T-helper 2 cell (primary cell): ENCODE results near the gene ARHGAP28.

Source experiments
- DNase-seq, 5 experiments: peaks; one replicate each; pipeline versions ENCODE4 v3.0.0 to v3.0.0-alpha.2; 2012 to 2022

The ARHGAP28 gene

DNA sequence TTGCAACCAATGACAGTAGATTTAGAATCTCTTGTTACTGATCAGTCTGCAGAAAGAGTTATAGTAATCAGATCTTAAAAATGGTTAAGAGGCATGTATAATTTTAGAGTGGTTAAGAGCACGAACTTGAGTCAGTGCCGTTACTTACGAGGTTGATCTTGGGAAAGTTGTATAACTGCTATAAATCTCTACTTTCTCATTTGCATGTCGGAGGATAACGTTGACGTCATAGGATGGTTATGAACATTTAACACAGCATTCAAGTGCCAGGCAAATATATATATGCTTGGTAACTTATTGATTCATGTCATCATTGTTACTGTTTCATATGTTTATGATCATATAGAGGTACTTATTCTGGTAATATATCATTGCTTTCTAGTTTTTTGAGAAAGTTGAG is 146.2 kb downstream of the ARHGAP28 start:
- no peak for DNase-seq

DNA sequence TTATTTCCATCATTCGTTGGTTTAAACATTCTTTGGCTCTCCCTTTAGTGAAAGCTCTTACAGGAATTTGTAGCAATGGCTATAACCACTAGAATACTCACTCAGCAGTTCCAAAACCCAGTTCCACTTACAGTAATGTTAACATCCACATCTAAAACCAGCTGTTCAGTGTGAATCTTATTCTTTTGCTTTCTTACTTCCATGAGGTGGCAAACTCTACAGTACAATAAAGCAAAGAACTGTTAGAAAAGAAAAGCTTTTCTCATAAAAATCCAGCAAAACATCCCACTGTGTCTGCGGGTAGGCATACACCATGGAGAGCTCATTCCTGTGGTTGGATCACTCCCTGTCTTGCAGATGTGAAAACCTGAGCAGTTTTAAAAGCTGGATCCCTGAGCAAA is 147.1 kb downstream of the ARHGAP28 start:
- no peak for DNase-seq

DNA sequence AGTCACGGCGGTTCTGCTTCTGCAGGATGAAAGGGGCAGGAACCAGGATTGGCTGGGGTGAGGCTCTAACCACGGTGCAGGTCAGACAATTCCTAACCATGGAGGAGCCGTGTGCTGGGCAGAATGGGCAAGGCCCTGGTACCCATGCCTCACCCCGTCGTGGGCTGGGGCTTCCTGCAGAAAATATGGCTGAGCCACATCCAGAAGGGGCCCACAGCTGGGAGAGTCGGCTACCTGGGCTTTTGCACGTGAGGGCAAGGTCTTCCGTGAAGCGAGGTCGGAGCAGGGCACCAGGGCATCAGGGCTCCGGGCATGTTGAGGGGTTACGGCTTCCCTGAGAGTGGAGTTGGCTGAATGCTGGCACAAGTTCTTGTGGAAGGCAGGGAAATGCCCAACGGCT is 147.8 kb downstream of the ARHGAP28 start:
- no peak for DNase-seq

DNA sequence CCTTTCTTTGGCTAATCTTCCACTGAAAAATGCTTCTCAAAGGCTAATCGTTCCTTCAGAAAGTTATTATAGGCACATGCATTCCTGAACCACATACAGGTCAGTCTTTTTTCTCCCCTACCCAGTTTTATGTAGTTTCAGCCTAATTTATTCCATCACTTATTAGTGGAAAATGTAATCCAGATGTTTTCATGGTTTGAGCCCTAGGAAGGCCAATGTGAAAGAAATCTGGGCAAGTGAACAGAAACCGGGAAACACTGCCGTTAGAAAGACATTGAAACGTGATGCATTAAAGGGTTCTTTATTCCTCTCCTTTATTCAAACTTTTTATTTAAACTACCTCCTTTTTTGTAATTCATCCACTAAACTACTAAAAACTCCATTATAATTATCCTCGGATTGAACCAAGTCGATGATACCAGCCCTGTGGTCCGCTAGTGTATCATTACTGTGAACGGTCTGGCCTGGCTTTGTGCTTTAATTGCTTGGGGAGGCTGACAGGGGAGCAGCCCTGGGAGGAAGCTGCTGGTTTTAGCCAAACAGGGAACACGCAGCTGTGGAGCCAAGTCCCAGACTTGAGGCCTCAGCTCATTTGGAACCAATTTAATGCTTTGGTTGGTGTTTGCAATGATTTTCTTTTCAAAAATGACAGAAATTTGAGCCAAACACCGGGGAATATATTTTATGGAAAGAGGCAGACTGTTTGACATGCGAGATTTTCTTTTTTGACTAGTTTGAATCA is 149.2 kb downstream of the ARHGAP28 start:
- no peak for DNase-seq

GRCh38 chr18:6879508-6880195 is 150.1 kb downstream of the ARHGAP28 start:
- DNase-seq: no peak

DNA sequence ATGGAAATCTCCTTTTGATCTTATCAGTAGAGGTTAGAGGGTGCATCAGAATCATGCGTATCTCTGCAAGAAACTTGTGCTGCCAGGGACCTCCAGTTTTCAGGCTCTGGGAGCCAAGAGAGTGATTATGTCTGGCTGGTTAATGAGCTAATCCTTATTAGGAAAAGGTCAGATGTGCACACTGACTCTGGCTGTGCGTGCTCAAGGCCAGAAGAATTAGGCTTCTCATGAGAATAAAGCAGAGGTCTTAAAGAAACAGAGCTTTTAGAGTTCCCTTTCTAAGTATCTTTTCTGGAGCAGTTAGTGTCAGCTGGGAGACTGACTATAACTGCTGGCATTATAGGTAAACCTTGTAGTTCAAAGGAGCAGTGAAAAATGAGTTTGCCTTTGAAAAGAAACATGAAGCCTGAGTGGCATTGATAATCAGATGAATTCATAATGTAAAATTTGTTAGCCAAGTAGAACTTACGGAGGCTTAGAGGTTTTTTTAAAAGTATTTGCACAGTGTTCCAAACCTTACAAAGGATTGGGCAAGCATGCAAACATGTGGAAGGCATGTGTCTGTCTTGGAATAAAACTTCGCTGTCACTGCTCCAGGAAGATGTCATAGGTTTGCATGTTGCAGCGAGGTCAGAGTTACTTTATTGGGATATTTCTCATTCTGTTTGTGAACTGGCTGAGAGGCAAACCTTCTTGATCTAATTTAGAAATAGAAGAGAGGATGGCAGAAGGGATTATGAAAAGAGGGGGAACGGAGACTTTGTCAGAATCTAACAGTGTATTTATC is 151.7 kb downstream of the ARHGAP28 start:
- no peak for DNase-seq

DNA sequence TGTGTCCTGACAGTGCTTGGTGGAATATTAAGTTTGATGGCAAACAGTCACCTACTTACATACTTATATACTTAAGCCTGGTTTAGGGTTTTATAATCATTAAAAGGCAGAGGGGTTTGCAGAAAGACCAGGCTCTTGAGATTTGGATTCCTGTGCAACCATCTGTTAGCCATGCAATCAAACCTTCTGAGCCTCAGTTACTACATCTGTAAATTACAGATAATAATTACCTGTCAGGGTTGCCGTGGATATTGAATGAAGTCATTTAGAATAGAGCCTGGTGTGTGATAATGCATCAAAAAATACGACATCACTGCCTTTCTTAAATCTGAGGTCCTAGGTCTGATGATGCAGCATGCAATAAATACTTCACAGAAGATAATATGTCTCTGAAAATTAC is 152.9 kb downstream of the ARHGAP28 start:
- DNase-seq: no peak

DNA sequence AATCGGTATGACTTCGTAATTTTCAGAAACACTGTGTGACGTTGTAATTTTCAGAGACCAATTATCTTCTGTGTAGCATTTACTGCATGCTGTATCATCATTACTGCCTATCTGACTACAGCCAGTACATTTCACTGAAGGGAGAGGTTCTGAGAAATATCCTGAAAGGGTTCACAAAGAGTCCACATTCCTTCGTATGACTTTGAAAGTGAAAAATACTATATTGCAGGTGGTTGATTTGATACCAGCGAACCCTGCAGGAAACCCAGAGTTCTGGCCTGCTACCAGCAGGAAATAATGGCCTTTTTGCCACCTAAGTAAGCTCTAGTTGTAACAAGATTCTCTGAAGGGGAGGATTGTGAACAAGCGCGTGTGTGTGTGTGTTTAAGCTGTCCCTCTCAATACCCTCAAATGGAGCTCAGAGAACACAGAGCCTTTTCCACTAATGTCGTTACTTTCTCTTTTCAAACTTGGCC is 155.5 kb downstream of the ARHGAP28 start:
- DNase-seq: no peak

GRCh38 chr18:6885992-6886796 is 156.7 kb downstream of the ARHGAP28 start:
- peak in 1 of 5 experiments; percentile 21 for DNase-seq

DNA sequence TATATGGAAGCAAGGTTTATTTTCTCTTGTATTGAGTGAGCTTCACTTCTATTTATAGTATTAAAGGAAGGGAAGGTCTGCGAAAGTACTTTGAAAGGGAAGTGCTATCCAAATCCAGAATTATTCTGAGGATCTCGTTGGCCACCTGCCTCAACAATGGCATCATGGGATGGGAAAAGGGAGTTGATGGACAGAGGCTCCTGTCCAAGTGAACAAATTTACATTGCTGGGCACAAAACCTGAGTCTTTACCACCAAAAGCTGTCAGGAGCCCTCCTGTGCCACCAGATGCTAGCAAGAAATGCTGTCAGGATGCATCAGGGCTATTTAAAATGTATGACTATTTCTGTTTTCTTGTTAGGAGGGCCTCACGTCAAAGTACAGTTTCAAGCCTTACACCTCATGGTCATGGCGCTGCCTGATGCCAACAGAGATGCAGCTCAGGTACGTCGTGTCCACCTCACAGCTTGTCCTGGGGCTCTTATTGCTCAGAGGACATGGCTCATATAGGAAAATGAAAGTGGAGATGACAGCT is 157.3 kb downstream of the ARHGAP28 start:
- no peak for DNase-seq

DNA sequence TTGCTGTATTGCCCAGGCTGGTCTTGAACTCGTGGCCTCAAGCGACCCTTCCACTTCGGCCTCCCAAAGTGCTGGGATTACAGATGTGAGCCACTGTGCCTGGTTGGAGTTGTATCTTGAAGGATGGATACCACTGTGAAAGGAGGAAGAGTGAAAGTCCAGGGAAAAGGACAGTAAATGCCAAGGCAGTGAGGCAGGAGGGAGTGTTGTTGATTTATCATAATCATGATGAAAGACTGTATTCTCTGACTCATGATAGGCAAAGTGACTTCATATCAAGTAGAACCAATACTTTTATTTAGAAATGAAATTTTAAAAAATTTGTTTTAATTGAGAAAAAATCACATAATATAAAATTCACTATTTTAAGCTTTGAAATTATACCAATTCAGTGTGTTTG is 162.3 kb downstream of the ARHGAP28 start:
- no peak for DNase-seq

- DNase-seq: no peak
These were observed 171.9 kb downstream of the ARHGAP28 start for GRCh38 chr18:6901286-6901926.

DNA sequence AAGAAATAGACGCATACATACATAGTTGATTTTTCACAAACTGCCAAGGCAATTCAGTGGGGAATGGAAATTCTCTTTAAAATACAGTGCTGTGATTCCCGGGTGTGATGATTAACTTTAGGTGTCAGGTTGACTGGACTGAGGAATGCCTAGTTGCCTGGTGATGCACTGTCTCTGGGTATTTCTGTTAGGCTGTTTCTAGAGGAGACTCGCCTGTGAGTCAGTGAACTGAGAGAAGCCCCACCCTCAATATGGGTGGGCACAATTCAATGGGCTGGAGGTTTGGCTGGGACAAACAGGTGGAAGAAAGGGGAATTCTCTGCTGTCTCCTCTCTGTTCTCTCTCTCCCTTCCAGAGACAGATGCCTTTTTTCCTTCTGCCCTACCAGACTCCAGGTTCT is 187.6 kb downstream of the ARHGAP28 start:
- no peak for DNase-seq

GRCh38 chr18:6920099-6920955 is 190.8 kb downstream of the ARHGAP28 start:
- DNase-seq: peak in 1 of 5 experiments; percentile 48

DNA sequence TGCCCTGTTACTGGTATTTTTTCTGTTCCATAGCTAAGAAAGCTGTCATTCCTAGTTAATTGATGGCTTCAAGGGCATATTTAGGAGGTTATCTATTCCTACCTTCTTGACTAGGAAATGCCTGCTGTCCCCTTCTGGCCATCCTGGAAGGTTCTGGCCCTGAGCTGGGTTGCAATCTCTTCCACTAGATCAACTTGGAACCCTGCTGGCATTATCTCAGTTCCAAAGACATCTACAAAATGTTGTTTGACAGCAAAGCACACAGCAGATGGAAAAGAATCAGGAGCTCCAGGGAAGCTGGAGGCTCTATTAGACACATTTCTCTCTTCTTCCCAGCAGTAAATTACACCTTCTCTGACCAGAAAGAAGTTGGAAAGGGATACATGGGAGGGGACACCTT is 192.1 kb downstream of the ARHGAP28 start:
- no peak for DNase-seq

DNA sequence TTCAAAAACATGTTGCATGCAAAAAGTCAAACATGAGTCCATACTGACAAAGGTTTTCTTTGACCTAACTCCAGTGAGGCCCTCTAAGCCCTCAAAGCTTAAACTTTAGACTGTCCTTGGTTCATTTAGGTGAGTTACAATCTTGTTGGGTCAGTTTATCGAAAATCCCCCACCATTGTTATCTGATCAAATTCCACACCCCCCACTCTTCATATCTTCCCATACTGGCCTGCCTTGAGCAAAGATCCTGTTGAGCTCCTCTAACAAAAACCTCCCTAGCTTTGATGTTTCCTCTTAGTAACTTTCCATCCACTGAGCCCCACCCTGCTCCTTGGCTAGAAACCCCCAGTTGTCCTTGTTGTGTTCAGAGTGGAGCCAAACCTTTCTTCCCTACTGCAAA is 193.7 kb downstream of the ARHGAP28 start:
- DNase-seq: no peak

GRCh38 chr18:6927153-6927552 is 197.6 kb downstream of the ARHGAP28 start:
- DNase-seq: no peak

DNA sequence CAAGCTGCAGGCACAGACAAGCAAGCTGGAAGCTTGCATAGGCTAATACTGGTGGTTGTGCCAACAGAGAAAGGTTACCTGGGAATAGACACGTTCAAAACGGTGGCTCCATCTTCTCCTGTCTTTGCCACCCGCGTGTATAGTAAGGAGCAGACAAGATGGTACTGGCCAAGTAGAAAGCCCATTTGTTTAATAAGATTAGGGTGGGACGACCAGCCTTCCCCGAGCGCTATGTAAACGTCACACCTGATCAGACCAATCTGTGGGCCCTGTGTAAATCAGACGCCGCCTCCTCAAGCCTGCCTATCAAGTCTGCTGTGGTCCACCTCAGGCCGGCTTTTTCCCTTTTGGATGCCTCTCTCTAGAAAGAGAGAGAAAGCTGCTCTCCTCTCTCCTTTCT is 198.8 kb downstream of the ARHGAP28 start:
- no peak for DNase-seq

- DNase-seq: no peak
These were observed 200.0 kb downstream of the ARHGAP28 start for GRCh38 chr18:6929370-6930102.

- no peak for DNase-seq
These were observed 205.3 kb downstream of the ARHGAP28 start for GRCh38 chr18:6934859-6935258.
